Measurements from ENCODE around the gene ZNF32.

ZNF32 gene

GRCh38 chr10:43648398-43649184, at the start of gene ZNF32:
Gene ZNF32 (minus strand): TSS chr10:43648881. CDS start chr10:43646133, 2,748 bp downstream.
- DNase-seq (ENCODE audit: low spot score) = peak; percentile 67

GRCh38 chr10:43698156-43698555, 49.5 kb upstream of the ZNF32 start:
- no peak for DNase-seq (ENCODE audit: low spot score)

- no peak for DNase-seq (ENCODE audit: low spot score)
These were observed 48.3 kb upstream of the ZNF32 start for GRCh38 chr10:43696909-43697483.

- no peak for DNase-seq (ENCODE audit: low spot score)
These were observed 47.0 kb upstream of the ZNF32 start for GRCh38 chr10:43695730-43696129.

GRCh38 chr10:43695321-43695720, 46.6 kb upstream of the ZNF32 start:
- no peak for DNase-seq (ENCODE audit: low spot score)

GRCh38 chr10:43694526-43694925, 45.8 kb upstream of the ZNF32 start:
- DNase-seq (ENCODE audit: low spot score) = no peak

- DNase-seq (ENCODE audit: low spot score) = no peak
These were observed 44.9 kb upstream of the ZNF32 start for GRCh38 chr10:43693602-43694001.

- no peak for DNase-seq (ENCODE audit: low spot score)
These were observed 43.6 kb upstream of the ZNF32 start for GRCh38 chr10:43692051-43692825.

GRCh38 chr10:43691485-43691884, 42.8 kb upstream of the ZNF32 start:
- DNase-seq (ENCODE audit: low spot score) = no peak

GRCh38 chr10:43689955-43690771, 41.5 kb upstream of the ZNF32 start:
- peak; percentile 51 for DNase-seq (ENCODE audit: low spot score)

- peak; percentile 10 for DNase-seq (ENCODE audit: low spot score)
These were observed 40.9 kb upstream of the ZNF32 start for GRCh38 chr10:43689618-43689954.

- no peak for DNase-seq (ENCODE audit: low spot score)
These were observed 40.4 kb upstream of the ZNF32 start for GRCh38 chr10:43689007-43689491.

GRCh38 chr10:43688348-43688892, 39.7 kb upstream of the ZNF32 start:
- DNase-seq (ENCODE audit: low spot score) = no peak

GRCh38 chr10:43687373-43687772, 38.7 kb upstream of the ZNF32 start:
- no peak for DNase-seq (ENCODE audit: low spot score)

- no peak for DNase-seq (ENCODE audit: low spot score)
These were observed 37.7 kb upstream of the ZNF32 start for GRCh38 chr10:43686414-43686813.

- no peak for DNase-seq (ENCODE audit: low spot score)
These were observed 37.1 kb upstream of the ZNF32 start for GRCh38 chr10:43685744-43686143.

GRCh38 chr10:43684292-43684559, 35.5 kb upstream of the ZNF32 start:
- DNase-seq (ENCODE audit: low spot score) = no peak

GRCh38 chr10:43683451-43684291, 35.0 kb upstream of the ZNF32 start:
- DNase-seq (ENCODE audit: low spot score) = peak; percentile 23

- no peak for DNase-seq (ENCODE audit: low spot score)
These were observed 34.3 kb upstream of the ZNF32 start for GRCh38 chr10:43682956-43683355.

GRCh38 chr10:43681721-43682120, 33.0 kb upstream of the ZNF32 start:
- DNase-seq (ENCODE audit: low spot score) = no peak

- no peak for DNase-seq (ENCODE audit: low spot score)
These were observed 32.5 kb upstream of the ZNF32 start for GRCh38 chr10:43681220-43681619.
